GM18526 (cell line): ENCODE measurements around the gene SERPING1.

ENCODE experiments used
- POLR2A ChIP-seq: IDR thresholded peaks from 3 replicates; pipeline ENCODE4 v1.6.1; 2011; ENCODE audit not compliant: insufficient read length; ENCODE audit errors: extremely low read depth

The SERPING1 gene

GRCh38 chr11:57597461-57597915, at the start of gene SERPING1:
Gene SERPING1, plus strand, starts transcription at chr11:57597685. Its CDS starts 586 bp downstream, at chr11:57598271.
- TF ChIP-seq POLR2A = no peak

DNA sequence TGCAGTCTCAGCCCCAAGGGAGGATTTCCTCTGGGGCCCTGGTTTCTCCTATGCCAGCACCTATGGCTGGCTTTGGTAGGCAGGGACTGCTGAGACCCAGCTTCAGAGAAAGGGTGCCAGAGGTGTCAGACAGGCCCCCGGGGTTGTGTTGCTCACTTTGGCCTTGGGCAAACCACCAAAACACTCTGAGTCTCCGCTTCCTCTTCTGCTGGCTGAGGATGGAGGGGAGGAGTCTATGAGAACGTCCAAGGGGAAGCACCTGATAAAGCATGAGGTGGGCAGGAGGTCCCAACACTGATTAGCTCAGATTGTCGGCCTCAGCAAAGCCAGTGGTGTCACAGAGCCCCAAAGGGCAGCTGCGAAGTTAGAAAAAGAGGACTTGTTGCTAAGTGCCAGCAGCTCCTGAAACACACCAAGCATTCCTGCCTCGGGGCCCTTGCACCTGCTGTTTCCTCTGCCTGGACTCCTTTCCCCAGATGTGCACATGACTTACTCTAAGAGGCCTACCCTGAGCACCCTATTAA, 49.6 kb upstream of the SERPING1 start:
- TF ChIP-seq POLR2A = no peak

DNA sequence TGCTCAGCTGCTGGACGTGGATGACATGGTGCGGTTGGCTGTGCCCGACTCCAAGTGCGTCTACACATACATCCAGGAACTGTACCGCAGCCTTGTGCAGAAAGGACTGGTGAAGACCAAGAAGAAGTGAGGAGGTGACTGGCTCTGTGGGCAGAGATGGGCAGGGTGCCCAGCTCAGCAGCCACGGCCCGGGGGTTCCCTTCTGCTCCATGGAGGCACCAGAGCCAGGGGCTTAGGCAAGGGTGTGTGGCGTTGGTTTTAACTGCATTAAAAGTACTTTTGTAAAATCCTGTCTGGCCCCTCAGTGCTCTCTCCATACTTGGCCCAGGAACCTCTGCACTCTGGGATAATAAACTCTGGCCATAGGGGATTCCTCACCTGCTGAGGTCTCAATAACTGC, 47.5 kb upstream of the SERPING1 start:
- TF ChIP-seq POLR2A = no peak

- no peak for TF ChIP-seq POLR2A
These were observed 45.5 kb upstream of the SERPING1 start for GRCh38 chr11:57551941-57552340.

- TF ChIP-seq POLR2A = no peak
These were observed 45.0 kb upstream of the SERPING1 start for GRCh38 chr11:57552479-57552878.

GRCh38 chr11:57555393-57555792, 42.1 kb upstream of the SERPING1 start:
- TF ChIP-seq POLR2A = no peak

- TF ChIP-seq POLR2A = no peak
These were observed 41.4 kb upstream of the SERPING1 start for GRCh38 chr11:57556041-57556440.

DNA sequence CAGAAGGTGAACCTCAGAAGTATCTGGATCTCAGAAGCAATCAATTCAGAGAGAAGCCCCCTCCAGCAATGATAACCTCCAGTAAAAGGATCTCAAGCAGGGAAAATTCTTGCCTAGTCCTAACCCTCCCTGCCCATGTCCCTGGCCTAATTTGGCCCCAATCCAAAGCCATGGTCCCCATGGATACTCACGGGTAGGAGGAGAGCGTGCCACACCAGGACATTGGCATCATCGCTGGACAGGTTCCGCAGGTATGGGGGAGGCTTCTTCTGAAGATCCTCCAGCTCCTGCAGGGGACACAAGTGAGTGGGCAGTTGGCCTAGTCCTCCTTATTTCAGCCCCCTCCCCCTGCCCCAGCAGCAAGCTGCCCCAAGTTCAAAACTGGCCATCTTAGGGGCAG, 37.3 kb upstream of the SERPING1 start:
- TF ChIP-seq POLR2A = no peak

GRCh38 chr11:57562596-57562995, 34.9 kb upstream of the SERPING1 start:
- no peak for TF ChIP-seq POLR2A

DNA sequence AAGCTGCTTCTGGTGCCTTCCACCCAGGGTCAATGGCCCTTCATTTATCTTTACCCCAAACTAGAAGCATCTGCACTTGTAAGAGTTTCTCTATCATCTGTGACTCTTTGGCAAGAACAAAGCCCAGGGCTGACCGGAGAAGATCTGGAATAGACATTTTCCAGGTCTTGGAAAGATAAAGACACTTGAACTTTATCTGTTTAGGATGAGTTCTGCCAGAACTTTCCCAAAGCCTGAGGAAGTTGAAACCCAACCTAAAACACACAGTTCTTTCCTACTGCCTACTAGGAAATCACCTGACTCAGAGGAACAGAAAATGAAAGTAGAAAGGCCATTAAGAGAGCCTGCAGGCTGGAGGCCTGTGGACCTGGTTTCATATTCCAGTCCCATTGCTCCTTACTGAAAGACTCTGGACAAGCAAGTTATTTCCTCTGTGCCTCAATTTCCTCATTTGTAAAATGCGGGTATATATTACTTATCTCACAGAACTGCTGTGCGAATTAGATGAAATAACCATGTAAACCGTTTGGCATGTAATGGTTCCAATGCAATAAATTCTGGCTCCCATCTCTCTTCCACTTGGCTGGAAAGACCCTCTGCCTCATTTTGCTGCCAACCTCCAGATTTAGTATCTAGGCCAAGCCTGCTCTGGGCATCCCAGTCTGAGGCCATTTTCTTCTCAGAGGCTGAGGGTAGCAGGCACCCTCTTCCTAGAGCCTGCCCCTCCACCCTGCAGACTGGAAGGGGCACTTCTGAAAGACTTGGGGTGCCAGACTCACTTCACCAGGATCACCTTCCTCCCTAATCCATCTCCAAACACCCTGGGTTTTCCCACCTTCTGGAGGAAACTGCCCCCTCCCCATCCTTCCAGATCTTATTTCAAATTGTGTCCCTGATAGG, 31.2 kb upstream of the SERPING1 start:
- TF ChIP-seq POLR2A = peak; percentile 16

GRCh38 chr11:57566905-57567514, 30.5 kb upstream of the SERPING1 start:
- no peak for TF ChIP-seq POLR2A

DNA sequence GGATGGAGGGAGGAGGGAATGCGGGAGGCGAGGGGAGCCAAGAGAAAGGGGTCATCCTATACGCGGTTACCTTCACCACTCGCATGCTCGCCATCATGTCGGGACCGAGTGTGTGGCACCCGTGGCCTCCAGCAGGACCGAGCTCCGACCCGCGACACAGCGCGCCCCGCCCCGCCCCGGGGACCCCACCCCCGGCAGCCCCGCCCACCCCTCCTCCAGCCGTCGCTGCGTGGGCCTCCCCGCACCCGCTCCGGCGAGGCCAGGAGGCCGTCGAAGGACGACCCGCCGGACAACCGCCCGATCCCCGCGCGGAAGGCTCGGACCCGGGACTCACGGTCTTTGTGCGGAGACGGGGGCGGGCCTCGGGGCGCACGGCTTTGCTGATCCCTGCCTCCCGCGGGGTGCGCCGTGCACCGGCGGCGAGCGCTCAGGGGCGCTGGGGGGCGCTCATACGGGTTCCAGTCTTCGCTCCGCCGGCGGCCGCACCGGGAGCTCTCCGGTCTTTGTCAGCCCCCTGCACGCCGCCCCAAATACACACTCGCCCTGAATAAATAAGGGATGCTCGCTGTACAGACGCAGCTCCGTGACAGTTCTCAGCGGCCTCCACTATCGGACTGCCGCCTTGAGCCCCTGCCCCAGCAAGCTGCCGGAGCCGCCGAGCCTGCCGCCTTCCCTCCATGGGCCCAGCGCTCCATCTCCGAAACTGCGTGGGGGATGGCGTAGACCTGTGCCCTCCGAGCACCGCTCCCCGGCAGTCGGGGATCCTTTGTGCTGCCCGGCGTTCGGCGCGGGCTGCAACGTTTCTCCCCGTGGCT, 29.8 kb upstream of the SERPING1 start, which contains the start of gene UBE2L6:
UBE2L6 (minus strand) TSS at position 158 of the 815 bp plus-strand sequence; CDS start at position 97, 61 bp downstream.
- peak; percentile 76 for TF ChIP-seq POLR2A

GRCh38 chr11:57568330-57568766, 29.1 kb upstream of the SERPING1 start:
- TF ChIP-seq POLR2A = no peak

DNA sequence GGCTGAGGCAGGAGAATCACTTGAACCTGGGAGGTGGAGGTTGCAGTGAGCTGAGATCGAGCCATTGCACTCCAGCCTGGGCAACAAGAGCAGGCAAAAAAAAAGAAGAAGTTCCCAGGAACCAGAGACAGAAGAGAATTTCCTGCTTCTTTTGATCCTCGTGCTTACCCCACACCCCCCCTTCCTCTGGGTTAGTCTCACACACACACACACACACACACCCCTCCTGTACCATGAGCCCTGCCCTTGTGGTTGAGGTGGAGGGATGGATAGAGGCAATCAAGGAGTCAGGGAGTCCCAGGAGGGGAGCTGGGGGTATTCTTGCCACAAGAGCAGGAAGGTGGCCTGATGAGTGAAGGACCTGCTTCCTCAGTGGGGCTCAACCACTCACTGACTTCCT, 25.9 kb upstream of the SERPING1 start:
- TF ChIP-seq POLR2A = no peak

DNA sequence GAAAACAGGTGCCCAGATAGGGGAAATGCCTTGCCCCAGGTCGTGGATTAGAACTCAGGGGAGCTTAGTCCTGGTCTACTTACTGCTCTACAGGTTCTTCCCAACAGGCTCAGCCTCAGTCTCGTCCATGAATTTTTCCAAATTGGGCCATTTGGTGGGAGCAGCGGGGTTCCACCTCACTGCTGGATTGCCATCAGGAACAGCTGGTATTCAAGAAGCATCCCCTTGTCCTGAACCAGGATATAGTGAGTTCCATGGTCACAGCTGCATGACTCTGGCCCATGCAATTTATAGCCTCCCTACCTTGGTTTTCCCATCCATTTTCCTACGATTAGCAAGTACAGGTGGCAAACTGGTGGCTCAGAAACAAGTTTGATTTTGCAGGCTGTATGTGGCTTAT, 23.4 kb upstream of the SERPING1 start:
- no peak for TF ChIP-seq POLR2A
